Neutrophil (primary cell): ENCODE results near the gene FSTL4.

Source experiments
- H3K27ac ChIP-seq: fragments of 200-600 bp; sonication (generic); 2 replicates; pipeline ENCODE4 v1.5.1; 2016; ENCODE audit warnings: mild to moderate bottlenecking, moderate library complexity
- H3K27me3 ChIP-seq: fragments of 200-600 bp; sonication (generic); 2 replicates; pipeline ENCODE4 v1.6.0; 2016; ENCODE audit warnings: mild to moderate bottlenecking
- H3K36me3 ChIP-seq: fragments of 200-600 bp; sonication (generic); 2 replicates; pipeline ENCODE4 v1.5.1; 2017
- H3K4me1 ChIP-seq, 2 experiments: fragments of 200-600 bp in 1 of 2; sonication (generic) in 1 of 2; 1 replicate in 1 of 2; 2 replicates in 1 of 2; pipeline versions ENCODE4 v1.5.1 to v1.6.1; 2013 to 2016; ENCODE audit warnings: low read depth in 1 of 2, low read length in 1 of 2, mild to moderate bottlenecking in 1 of 2, moderate library complexity in 1 of 2; ENCODE audit not compliant: control insufficient read depth in 1 of 2, insufficient read depth in 1 of 2
- H3K4me3 ChIP-seq, 2 experiments: fragments of 200-600 bp in 1 of 2; sonication (generic) in 1 of 2; 1 replicate in 1 of 2; 2 replicates in 1 of 2; pipeline ENCODE4 v1.5.1; 2013 to 2016; ENCODE audit warnings: low read depth in 1 of 2, low read length in 1 of 2, mild to moderate bottlenecking in 1 of 2, moderate library complexity in 1 of 2
- H3K9me3 ChIP-seq: fragments of 200-600 bp; sonication (generic); 2 replicates; pipeline ENCODE4 v1.5.1; 2016
- TF ChIP-seq, protein P1 (sequence below): fragments of 200-600 bp; sonication (generic); IDR thresholded peaks from 2 replicates; pipeline ENCODE4 v1.5.1; 2016; ENCODE audit warnings: antibody characterized with exemption

The FSTL4 gene

DNA sequence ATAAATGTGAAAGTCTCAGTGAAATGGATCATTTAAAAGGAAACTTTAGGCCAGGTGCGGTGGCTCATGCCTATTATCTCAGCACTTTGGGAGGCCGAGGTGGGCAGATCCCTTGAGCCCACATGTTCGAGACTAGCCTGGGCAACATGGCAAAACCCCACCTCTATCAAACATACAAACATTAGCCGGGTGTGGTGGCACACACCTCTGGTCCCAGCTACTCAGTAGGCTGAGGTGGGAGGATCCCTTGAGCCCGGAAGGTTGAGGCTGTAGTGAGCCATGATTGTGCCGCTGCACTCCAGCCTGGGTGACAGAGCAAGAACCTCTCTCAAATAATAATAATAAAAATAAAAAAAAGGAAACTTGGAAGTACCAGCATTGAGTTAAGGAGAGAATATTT lies 384.4 kb downstream of the FSTL4 start:
- Histone ChIP-seq H3K4me1 (no peaks in the 10 kb centered on the region), H3K4me3 (no peak overlapping the region), H3K9me3 (no peaks in the 10 kb centered on the region), H3K36me3 (no peaks in the 10 kb centered on the region), H3K27ac (no peak overlapping the region), H3K27me3 (no peaks in the 10 kb centered on the region)
- TF ChIP-seq, protein P1, sequence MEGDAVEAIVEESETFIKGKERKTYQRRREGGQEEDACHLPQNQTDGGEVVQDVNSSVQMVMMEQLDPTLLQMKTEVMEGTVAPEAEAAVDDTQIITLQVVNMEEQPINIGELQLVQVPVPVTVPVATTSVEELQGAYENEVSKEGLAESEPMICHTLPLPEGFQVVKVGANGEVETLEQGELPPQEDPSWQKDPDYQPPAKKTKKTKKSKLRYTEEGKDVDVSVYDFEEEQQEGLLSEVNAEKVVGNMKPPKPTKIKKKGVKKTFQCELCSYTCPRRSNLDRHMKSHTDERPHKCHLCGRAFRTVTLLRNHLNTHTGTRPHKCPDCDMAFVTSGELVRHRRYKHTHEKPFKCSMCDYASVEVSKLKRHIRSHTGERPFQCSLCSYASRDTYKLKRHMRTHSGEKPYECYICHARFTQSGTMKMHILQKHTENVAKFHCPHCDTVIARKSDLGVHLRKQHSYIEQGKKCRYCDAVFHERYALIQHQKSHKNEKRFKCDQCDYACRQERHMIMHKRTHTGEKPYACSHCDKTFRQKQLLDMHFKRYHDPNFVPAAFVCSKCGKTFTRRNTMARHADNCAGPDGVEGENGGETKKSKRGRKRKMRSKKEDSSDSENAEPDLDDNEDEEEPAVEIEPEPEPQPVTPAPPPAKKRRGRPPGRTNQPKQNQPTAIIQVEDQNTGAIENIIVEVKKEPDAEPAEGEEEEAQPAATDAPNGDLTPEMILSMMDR: no peak

DNA sequence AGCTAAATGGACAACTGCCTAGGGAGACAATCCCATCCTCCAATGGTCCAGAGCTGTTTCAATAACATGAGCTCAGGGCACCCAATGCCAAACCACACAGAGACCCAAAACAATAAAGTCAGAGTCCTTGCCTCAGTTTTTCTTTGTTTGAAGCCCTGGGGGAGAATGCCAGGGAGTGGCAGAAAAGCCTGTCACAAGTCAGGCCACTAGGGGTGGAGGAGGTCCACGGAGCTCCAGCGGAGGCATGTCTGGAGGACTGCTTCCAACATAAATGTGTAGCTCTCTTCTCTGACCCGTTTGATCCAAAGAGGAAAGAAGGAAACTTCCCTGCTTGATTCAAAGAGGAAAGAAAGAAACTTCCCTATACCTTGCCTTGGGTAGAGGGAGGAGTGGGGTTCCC lies 385.3 kb downstream of the FSTL4 start:
- H3K27ac ChIP-seq: no peak overlapping the region
- no peak overlapping the region for H3K4me3 ChIP-seq
- TF ChIP-seq, protein P1: no peak
- no peaks in the 10 kb centered on the region for H3K36me3 ChIP-seq
- H3K9me3 ChIP-seq: no peaks in the 10 kb centered on the region
- no peaks in the 10 kb centered on the region for H3K4me1 ChIP-seq
- H3K27me3 ChIP-seq: no peaks in the 10 kb centered on the region

DNA sequence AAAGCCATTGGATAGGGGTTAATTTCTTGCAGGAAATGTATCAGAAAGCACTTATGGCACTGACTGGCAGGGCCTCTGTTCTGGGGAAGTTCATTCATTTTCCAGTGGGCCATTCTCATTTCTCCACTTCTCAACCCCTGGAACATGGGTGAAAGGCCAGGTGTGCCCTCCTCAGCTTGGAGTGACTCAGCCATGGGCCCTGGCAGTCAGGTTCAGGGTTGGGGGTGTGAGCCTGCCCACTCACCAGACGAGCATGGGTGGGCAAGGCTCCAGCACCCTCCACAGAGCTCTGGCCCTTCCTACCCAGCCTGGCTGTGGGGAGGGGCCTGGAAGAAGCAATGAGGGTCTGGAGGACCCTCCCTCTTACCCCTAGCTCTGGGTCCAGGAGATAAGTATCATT lies 386.2 kb downstream of the FSTL4 start:
- Histone ChIP-seq H3K4me3 (no peak overlapping the region), H3K4me1 (no peaks in the 10 kb centered on the region), H3K9me3 (no peaks in the 10 kb centered on the region), H3K27me3 (no peaks in the 10 kb centered on the region), H3K36me3 (no peaks in the 10 kb centered on the region), H3K27ac (no peak overlapping the region)
- TF ChIP-seq, protein P1: no peak

- Histone ChIP-seq H3K27ac (no peak overlapping the region), H3K4me3 (no peak overlapping the region), H3K4me1 (no peaks in the 10 kb centered on the region), H3K36me3 (no peaks in the 10 kb centered on the region), H3K27me3 (no peaks in the 10 kb centered on the region), H3K9me3 (no peaks in the 10 kb centered on the region)
- TF ChIP-seq, protein P1: no peak
Measured at GRCh38 chr5:133225671-133226152, 386.6 kb downstream of the FSTL4 start.

DNA sequence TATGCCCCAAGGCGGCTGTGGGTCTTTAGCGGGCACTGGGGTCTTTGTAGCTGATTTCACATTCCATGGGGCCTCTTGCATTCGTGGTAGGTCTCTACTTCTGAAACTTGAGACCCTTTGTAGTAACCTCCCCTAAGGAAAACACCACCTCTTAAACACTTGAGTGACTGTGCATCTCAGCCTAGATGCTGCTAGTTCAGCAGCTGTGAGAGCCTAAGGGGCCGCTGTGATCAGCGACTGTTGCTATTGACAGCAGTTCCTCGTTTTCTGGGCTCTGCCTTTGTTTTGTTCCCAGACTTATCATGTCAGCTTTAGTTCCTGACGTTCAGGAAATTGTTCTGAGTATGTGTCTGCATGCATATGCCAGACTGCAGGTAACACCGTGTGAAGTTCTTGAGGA lies 389.4 kb downstream of the FSTL4 start:
- H3K36me3 ChIP-seq: no peaks in the 10 kb centered on the region
- no peak overlapping the region for H3K27ac ChIP-seq
- no peaks in the 10 kb centered on the region for H3K9me3 ChIP-seq
- H3K4me1 ChIP-seq: no peaks in the 10 kb centered on the region
- no peak overlapping the region for H3K4me3 ChIP-seq
- H3K27me3 ChIP-seq: no peaks in the 10 kb centered on the region
- TF ChIP-seq, protein P1: no peak

GRCh38 chr5:133222521-133222920 lies 389.8 kb downstream of the FSTL4 start:
- Histone ChIP-seq H3K9me3 (no peaks in the 10 kb centered on the region), H3K36me3 (no peaks in the 10 kb centered on the region), H3K27ac (no peak overlapping the region)

More at GRCh38 chr5:133222521-133222920, 389.8 kb downstream of the FSTL4 start:
- TF ChIP-seq, protein P1: no peak
- no peak overlapping the region for H3K4me3 ChIP-seq
- H3K4me1 ChIP-seq: no peaks in the 10 kb centered on the region
- H3K27me3 ChIP-seq: no peaks in the 10 kb centered on the region
